Choroid plexus epithelial cell (primary cell): ENCODE measurements around the gene PSME4.

Source experiments
- DNase-seq: peaks from one replicate; pipeline ENCODE4 v3.0.0-alpha.2; 2010; ENCODE audit warnings: low read depth
- H3K4me3 ChIP-seq: 2 replicates; pipeline ENCODE4 v1.5.1; 2011; ENCODE audit warnings: low read depth, mild to moderate bottlenecking, control low read depth, low read length, moderate library complexity
- TF ChIP-seq, protein P1 (sequence below): conservative IDR thresholded peaks from 2 replicates; pipeline ENCODE4 v1.5.1; 2011; ENCODE audit warnings: low read depth, mild to moderate bottlenecking, control low read depth, inconsistent platforms, low read length, moderate library complexity

The PSME4 gene, protein sequence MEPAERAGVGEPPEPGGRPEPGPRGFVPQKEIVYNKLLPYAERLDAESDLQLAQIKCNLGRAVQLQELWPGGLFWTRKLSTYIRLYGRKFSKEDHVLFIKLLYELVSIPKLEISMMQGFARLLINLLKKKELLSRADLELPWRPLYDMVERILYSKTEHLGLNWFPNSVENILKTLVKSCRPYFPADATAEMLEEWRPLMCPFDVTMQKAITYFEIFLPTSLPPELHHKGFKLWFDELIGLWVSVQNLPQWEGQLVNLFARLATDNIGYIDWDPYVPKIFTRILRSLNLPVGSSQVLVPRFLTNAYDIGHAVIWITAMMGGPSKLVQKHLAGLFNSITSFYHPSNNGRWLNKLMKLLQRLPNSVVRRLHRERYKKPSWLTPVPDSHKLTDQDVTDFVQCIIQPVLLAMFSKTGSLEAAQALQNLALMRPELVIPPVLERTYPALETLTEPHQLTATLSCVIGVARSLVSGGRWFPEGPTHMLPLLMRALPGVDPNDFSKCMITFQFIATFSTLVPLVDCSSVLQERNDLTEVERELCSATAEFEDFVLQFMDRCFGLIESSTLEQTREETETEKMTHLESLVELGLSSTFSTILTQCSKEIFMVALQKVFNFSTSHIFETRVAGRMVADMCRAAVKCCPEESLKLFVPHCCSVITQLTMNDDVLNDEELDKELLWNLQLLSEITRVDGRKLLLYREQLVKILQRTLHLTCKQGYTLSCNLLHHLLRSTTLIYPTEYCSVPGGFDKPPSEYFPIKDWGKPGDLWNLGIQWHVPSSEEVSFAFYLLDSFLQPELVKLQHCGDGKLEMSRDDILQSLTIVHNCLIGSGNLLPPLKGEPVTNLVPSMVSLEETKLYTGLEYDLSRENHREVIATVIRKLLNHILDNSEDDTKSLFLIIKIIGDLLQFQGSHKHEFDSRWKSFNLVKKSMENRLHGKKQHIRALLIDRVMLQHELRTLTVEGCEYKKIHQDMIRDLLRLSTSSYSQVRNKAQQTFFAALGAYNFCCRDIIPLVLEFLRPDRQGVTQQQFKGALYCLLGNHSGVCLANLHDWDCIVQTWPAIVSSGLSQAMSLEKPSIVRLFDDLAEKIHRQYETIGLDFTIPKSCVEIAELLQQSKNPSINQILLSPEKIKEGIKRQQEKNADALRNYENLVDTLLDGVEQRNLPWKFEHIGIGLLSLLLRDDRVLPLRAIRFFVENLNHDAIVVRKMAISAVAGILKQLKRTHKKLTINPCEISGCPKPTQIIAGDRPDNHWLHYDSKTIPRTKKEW (N-terminal part only)

DNA sequence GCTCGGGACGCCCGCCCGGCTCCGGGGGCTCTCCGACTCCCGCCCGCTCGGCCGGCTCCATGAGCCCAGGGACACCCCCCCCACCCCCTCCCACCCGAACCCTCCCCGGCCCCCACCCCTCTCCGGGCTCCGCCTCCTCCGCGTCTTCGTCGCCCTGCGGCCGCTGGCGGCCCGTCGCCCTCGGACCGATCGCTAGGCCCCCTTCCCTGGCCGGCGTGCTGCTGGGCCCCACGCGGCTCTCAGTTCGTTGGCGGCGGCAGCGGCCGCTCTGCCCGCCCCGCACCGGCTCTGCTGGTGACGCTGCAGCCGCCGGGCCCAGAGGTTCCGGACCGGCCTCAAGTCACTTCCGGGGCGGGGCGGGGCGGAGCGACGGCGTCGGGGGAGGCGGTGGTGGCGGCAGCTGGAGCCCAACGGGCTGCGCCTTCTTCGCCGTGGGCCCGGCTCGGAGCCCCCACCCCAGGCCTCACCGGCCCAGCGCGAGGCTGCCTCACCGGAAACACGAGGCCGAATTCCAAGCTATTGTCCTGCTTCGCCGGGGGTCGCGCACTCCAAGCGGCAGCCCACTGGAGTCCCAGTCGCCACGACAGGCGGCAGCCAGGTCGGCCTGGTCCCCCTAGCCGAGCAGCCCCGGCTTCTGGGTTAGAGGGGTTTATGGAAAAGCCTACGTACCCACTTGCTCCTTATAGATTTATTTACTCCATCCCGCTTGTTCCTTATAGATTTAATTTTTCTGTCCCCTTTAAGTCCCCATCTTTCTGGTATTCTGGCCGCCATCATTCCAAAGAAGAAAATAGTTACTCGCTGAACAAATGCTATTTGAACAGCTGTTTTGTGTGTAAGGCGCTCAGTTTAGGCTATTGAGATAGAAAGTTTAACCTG is at the start of gene PSME4:
PSME4 (minus strand) TSS at position 270 of the 879 bp plus-strand sequence; CDS start at position 61, 209 bp downstream.
- DNase-seq = peak; percentile 92
- TF ChIP-seq, protein P1, sequence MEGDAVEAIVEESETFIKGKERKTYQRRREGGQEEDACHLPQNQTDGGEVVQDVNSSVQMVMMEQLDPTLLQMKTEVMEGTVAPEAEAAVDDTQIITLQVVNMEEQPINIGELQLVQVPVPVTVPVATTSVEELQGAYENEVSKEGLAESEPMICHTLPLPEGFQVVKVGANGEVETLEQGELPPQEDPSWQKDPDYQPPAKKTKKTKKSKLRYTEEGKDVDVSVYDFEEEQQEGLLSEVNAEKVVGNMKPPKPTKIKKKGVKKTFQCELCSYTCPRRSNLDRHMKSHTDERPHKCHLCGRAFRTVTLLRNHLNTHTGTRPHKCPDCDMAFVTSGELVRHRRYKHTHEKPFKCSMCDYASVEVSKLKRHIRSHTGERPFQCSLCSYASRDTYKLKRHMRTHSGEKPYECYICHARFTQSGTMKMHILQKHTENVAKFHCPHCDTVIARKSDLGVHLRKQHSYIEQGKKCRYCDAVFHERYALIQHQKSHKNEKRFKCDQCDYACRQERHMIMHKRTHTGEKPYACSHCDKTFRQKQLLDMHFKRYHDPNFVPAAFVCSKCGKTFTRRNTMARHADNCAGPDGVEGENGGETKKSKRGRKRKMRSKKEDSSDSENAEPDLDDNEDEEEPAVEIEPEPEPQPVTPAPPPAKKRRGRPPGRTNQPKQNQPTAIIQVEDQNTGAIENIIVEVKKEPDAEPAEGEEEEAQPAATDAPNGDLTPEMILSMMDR = no peak
- peak within 1 kb of the TSS; percentile 73 for H3K4me3 ChIP-seq

DNA sequence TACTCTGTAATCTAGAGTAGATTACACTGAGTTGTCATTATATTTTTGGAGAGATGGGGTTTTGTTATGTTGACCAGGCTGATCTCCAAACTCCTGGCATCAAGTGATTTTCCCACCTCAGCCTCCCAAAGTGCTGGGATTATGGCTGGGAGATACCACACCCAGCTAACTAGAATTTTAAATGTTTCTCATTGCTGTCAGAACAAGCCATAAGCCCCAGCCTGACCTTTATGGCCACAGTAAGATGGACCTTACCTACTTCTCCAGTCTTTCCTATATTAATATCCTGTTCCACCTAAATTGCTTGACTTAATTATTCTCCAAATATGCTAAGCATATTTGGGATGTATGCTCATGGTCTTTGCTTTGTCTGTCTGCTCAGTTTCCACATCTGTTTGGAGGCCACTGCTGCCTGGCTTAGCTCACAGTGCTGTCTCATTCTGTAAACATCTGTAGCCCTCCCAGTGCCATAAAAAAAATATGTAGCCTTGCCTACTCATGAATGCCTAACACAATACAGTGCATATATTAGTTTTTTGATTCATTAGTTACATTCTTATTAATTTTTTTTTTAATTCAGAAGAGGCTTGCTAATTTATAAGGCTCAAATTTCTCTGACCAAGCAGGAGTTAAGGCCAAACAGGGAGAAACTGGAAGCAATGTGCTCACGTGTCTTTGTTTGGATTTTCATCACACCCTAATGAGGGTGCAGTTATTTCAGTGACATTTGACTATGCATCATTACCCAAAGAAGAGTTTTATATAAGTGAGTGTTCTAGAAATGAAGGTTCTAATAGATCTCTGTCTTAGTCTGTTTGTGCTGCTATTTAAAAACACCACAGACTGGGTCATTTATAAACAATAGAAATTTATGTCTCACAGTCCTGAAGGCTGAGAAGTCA is 45.3 kb upstream of the PSME4 start:
- peak; percentile 79 for DNase-seq
- TF ChIP-seq, protein P1 = no peak
- no peak overlapping the region for H3K4me3 ChIP-seq

DNA sequence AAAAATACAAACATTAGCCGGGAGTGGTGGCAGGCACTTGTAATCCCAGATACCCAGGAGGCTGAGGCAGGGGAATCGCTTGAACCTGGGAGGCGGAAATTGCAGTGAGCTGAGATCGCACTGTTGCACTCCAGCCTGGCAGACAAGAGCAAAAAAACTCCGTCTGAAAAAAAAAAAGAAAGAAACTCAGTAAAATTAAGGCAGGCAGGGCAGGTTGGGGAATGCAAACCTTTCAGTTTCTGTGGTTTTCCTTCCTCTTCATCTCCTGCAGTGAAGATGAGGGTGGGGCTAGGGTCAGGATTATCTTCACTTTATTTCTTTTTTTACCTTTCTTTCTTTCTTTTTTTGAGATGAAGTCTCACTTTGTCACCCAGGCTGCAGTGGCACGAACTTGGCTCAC is 43.2 kb upstream of the PSME4 start:
- no peak overlapping the region for H3K4me3 ChIP-seq
- TF ChIP-seq, protein P1 = no peak
- peak; percentile 13 for DNase-seq

DNA sequence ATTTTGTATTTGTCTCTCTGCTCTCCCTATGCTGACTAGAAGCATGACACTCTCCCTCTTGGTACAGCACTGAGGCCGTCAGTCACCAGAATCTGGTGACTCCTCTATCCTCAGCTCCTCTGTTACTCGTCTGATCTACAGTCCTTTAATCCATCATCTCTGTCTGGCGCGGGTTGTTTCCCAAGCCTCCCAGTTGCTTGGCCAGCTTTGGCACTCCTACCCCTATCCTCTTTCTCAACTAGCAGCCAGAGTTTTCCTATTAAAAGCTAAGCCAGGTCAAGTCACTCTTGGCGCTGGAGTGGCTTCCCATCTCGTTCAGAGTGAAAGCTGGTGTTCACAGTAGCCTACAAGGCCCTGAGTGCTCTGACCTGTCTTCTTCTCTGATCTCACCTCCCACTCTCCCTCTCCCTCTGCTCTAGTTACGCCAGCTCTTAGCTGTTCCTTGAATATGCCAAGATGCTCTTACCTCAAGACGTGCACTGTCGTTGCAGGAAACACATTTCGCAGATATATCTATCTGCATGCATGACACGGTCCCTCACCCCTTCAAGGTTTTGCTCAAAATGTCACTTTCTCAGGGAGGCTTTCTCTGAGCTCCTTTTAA is 41.8 kb upstream of the PSME4 start:
- no peak overlapping the region for H3K4me3 ChIP-seq
- TF ChIP-seq, protein P1 = no peak
- no peak for DNase-seq

DNA sequence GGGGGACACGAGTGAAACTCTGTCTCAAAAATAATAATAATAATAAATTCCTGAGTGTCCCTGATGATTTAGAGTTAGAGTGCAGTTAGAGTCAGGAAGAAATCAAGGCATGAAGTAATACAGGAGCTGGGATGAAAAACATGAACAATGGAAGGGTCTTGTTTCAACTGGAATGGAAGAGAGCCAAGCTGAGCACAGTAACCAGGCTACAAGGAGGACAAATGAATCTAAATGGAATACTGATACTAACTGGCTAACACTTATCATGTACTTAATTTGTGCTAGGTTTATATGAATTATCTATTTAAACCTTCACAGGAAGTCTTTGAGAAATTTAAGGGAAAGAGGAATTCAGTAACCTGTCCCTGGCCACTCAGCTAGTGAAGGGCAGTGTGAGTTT is 38.8 kb upstream of the PSME4 start:
- DNase-seq = no peak
- H3K4me3 ChIP-seq = no peak overlapping the region
- TF ChIP-seq, protein P1 = no peak
